A673 (cell line): ENCODE results near the gene CFAP210. TPM values are rescaled to one million over a fixed set of nuclear protein-coding genes. Genes with fewer than 3 reads are reported as not detected.

ENCODE experiments used
- BruUV-seq: library from RNA; stranded (reverse); fragments of 400-500 nt; replicated peaks from 2 replicates; lab custom pipeline; 2021; lab: Mats Ljungman, UMichigan
- CTCF ChIA-PET: fragments of 300-600 bp; sonication (Branson Sonifier 250); formaldehyde crosslinking; loops from one replicate; lab custom pipeline; 2022; ENCODE audit warnings: antibody characterized with exemption; lab: Charles Lee
- POLR2A ChIA-PET: fragments of 300-600 bp; sonication (Branson Sonifier 250); formaldehyde crosslinking; loops from one replicate; lab custom pipeline; 2022; ENCODE audit warnings: antibody characterized with exemption; ENCODE audit not compliant: low non-redundant PET; lab: Charles Lee
- DNase-seq: peaks from one replicate; pipeline ENCODE4 v3.0.0-alpha.2; 2015; ENCODE audit warnings: low spot score
- H3K27ac ChIP-seq: fragments of 200-600 bp; sonication (generic); 2 replicates; pipeline ENCODE4 v1.5.1; 2016; ENCODE audit warnings: mixed run types, low read depth, mild to moderate bottlenecking, mixed read lengths, antibody characterized with exemption, low read length; ENCODE audit not compliant: poor library complexity, severe bottlenecking
- H3K27me3 ChIP-seq: fragments of 200-600 bp; sonication (generic); replicated peaks from 2 replicates; pipeline ENCODE4 v1.6.1; 2017; ENCODE audit warnings: mixed run types, low read depth, mild to moderate bottlenecking, mixed read lengths, antibody characterized with exemption, low read length; ENCODE audit not compliant: insufficient read depth, poor library complexity
- H3K36me3 ChIP-seq: fragments of 200-600 bp; sonication (generic); 2 replicates; pipeline ENCODE4 v1.6.1; 2016; ENCODE audit warnings: mixed run types, mild to moderate bottlenecking, mixed read lengths, antibody characterized with exemption, low read length; ENCODE audit not compliant: insufficient read depth, poor library complexity, severe bottlenecking
- H3K4me1 ChIP-seq: fragments of 200-600 bp; sonication (generic); 2 replicates; pipeline ENCODE4 v1.6.1; 2017; ENCODE audit warnings: mixed run types, mild to moderate bottlenecking, mixed read lengths, antibody characterized with exemption, low read length; ENCODE audit not compliant: insufficient read depth, poor library complexity, severe bottlenecking
- H3K4me3 ChIP-seq: fragments of 200-600 bp; sonication (generic); 2 replicates; pipeline ENCODE4 v1.5.1; 2016; ENCODE audit warnings: low read depth, mixed run types, mild to moderate bottlenecking, mixed read lengths, low read length; ENCODE audit not compliant: poor library complexity, severe bottlenecking
- H3K9me3 ChIP-seq: fragments of 200-600 bp; sonication (generic); 2 replicates; pipeline ENCODE4 v1.6.1; 2016; ENCODE audit warnings: mixed run types, low read depth, mild to moderate bottlenecking, mixed read lengths, antibody characterized with exemption, low read length; ENCODE audit not compliant: poor library complexity, severe bottlenecking
- CTCF ChIP-seq: fragments of 300-800, 200-600 bp; sonication (generic); conservative IDR thresholded peaks from 2 replicates; pipeline ENCODE4 v1.5.1; 2017; ENCODE audit warnings: low read depth, mild to moderate bottlenecking, antibody characterized with exemption, low read length, moderate library complexity, mixed read lengths
- EZH2 ChIP-seq: fragments of 200-600 bp; sonication (generic); IDR thresholded peaks from 2 replicates; pipeline ENCODE4 v1.6.1; 2017; ENCODE audit warnings: borderline replicate concordance, low read depth, mild to moderate bottlenecking, mixed read lengths, antibody characterized with exemption, low read length; ENCODE audit not compliant: poor library complexity, severe bottlenecking
- intact Hi-C: fragments of 100-400 bp; cut with micrococcal nuclease; formaldehyde crosslinking; loops from one replicate; pipeline ENCODE4 v1.10.0; 2022; ENCODE audit not compliant: unreplicated experiment
- total RNA-seq: library from RNA; stranded (reverse); gene quantifications from 2 replicates; pipeline ENCODE4 v1.2.3, GENCODE V29; 2021

The CFAP210 gene
- total RNA-seq, 1 experiment from 2014 or later = 0.37 TPM

GRCh38 chr2:169713331-169713730 lies 19.1 kb upstream of the CFAP210 start:
- TF ChIP-seq EZH2 = no peak
- no peak for TF ChIP-seq CTCF
- no peaks in the 10 kb centered on the region for H3K4me1 ChIP-seq

GRCh38 chr2:169712791-169713227 lies 18.6 kb upstream of the CFAP210 start:
- BruUV-seq = no TSS peak
- no peak for DNase-seq
- intact Hi-C loops = no loop called here

More at GRCh38 chr2:169713331-169713730, 19.1 kb upstream of the CFAP210 start:
- Histone ChIP-seq H3K36me3 (no peaks in the 10 kb centered on the region), H3K27ac (no peak overlapping the region), H3K27me3 (no peaks in the 10 kb centered on the region), H3K4me3 (no peak overlapping the region), H3K9me3 (no peaks in the 10 kb centered on the region)
- DNase-seq = no peak
- CTCF ChIA-PET = no interaction called here
- POLR2A ChIA-PET = no interaction called here
- no TSS peak for BruUV-seq
- intact Hi-C loops = no loop called here

GRCh38 chr2:169711751-169712509 lies 17.7 kb upstream of the CFAP210 start:
- TF ChIP-seq CTCF = no peak
- no peak for TF ChIP-seq EZH2
- no TSS peak for BruUV-seq
- H3K27me3 ChIP-seq = no peaks in the 10 kb centered on the region
- ChIA-PET CTCF (no interaction called here), POLR2A (no interaction called here)
- DNase-seq = no peak
- intact Hi-C loops = no loop called here
- H3K4me3 ChIP-seq = no peak overlapping the region
- no peak overlapping the region for H3K27ac ChIP-seq
- no peaks in the 10 kb centered on the region for H3K4me1 ChIP-seq
- H3K36me3 ChIP-seq = no peaks in the 10 kb centered on the region
- H3K9me3 ChIP-seq = no peaks in the 10 kb centered on the region

More at GRCh38 chr2:169712791-169713227, 18.6 kb upstream of the CFAP210 start:
- ChIA-PET POLR2A (no interaction called here), CTCF (no interaction called here)
- no peak overlapping the region for H3K4me3 ChIP-seq
- no peaks in the 10 kb centered on the region for H3K27me3 ChIP-seq
- no peak for TF ChIP-seq CTCF
- TF ChIP-seq EZH2 = no peak
- H3K9me3 ChIP-seq = no peaks in the 10 kb centered on the region
- no peaks in the 10 kb centered on the region for H3K36me3 ChIP-seq
- no peaks in the 10 kb centered on the region for H3K4me1 ChIP-seq
- H3K27ac ChIP-seq = no peak overlapping the region
